ENCODE data around the gene DTX4. TPM values are rescaled to one million over a fixed set of nuclear protein-coding genes. Genes with fewer than 3 reads are reported as not detected.

Gene DTX4
- total and polyA plus RNA-seq, 2 of the 4 experiments (the other 2 are of a cell fraction) = 2.7 to 3.0 TPM

DNA sequence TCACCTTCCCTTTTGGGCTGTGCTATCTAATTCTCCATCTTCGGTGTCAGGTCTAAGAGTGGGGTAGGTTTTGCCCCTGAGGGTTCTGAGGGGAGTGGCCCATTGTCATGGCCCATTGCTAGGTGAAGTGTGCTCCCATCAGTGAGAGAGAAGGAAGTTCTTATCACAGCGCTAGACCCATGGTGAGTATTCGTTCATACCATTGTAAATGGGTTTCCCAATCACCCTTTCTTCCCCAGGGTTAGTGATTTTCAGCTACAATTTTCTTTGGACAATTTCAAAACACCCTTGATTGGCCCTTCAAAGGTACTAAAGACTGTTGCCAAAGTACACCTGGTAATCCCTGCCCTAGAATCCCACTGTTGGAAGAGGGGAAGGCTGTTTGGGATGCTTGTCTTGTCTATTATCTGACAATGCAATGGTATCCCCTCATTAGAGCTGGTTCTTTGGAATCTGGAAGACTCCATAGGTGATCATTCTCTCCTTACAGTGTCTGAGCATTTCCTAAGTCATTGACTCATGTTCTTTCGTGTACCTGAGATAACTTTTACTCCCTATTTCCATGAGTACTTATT, 20.6 kb downstream of the DTX4 start:
- Histone ChIP-seq H3K27ac (ENCODE audit: insufficient read depth, low read length) (no peak overlapping the region), H2BK120ac (ENCODE audit: low read depth, low read length) (no peak overlapping the region), H2AFZ (replicated peaks; ENCODE audit: low read length, poor library complexity) (no peak overlapping the region), H3K56ac (ENCODE audit: extremely low read depth, insufficient read depth, low read length) (no peak overlapping the region), H2AK9ac (replicated peaks; ENCODE audit: low read depth, low read length, poor library complexity) (no peak overlapping the region), H2BK5ac (ENCODE audit: low read depth, low read length, poor library complexity, severe bottlenecking) (no peak overlapping the region), H3K4me2 (ENCODE audit: low read depth, low read length) (no peak overlapping the region), H4K5ac (ENCODE audit: low read depth, low read length) (no peak overlapping the region), H3K79me1 (ENCODE audit: low read depth in 1 of 2, low read length in 2 of 2) (peaks cover 0 to 7% of the 10 kb centered on the region in 2 experiments; a peak in 1 of 4 replicates), H3K9me1 (ENCODE audit: insufficient read depth, low read length) (peaks cover 9% of the 10 kb centered on the region; the same call in 1 of the 2 replicates), H3K14ac (replicated peaks; ENCODE audit: low read depth, low read length) (no peak overlapping the region), H3K4me1 (ENCODE audit: control insufficient read depth, insufficient read depth, low read length) (peaks cover 1% of the 10 kb centered on the region; the same call in 1 of the 2 replicates), H3K18ac (ENCODE audit: low read depth, low read length) (no peak overlapping the region), H3K27me3 (ENCODE audit: control insufficient read depth, insufficient read depth, low read length) (no peaks in the 10 kb centered on the region), H4K8ac (ENCODE audit: low read depth in 2 of 2, low read length in 2 of 2) (no peak overlapping the region), H3K36me3 (ENCODE audit: control insufficient read depth, insufficient read depth, low read length) (peaks cover 49% of the 10 kb centered on the region), H3K9me3 (ENCODE audit: control insufficient read depth, insufficient read depth, low read length) (no peaks in the 10 kb centered on the region), H2AK5ac (ENCODE audit: low read depth, low read length) (no peak overlapping the region), H3K9ac (ENCODE audit: low read depth, low read length) (no peak overlapping the region), H2BK20ac (ENCODE audit: low read depth, low read length) (no peak overlapping the region), H3K4ac (ENCODE audit: low read depth, low read length) (no peak overlapping the region), H3K23ac (ENCODE audit: low read depth, low read length) (no peak overlapping the region), H2BK15ac (ENCODE audit: low read depth, low read length) (no peak overlapping the region), H4K91ac (ENCODE audit: insufficient read depth, low read depth, low read length) (no peak overlapping the region), H4K20me1 (ENCODE audit: insufficient read depth, low read length) (no peaks in the 10 kb centered on the region), H3K4me3 (ENCODE audit: insufficient read depth, low read depth, low read length) (no peak overlapping the region)
- in situ Hi-C loops (cut with MboI; ENCODE audit: low sequenced_read_pairs) (no loop called here), dilution Hi-C loops (cut with HindIII; ENCODE audit: low sequenced_read_pairs, unreplicated experiment) (no loop called here), intact Hi-C loops (cut with micrococcal nuclease) (no loop called here)
- CTCF ChIA-PET = interaction anchor here (1.0 to 1.7 kb wide), 2 partner anchors 14 to 21 kb away, joined by 3 to 6 read pairs; partner anchors contain the start of gene DTX4
- ATAC-seq (ENCODE audit: low read depth) (no peak), DNase-seq (no peak)
- BruUV-seq (replicated peaks) = no TSS peak
- TF ChIP-seq, protein P1, sequence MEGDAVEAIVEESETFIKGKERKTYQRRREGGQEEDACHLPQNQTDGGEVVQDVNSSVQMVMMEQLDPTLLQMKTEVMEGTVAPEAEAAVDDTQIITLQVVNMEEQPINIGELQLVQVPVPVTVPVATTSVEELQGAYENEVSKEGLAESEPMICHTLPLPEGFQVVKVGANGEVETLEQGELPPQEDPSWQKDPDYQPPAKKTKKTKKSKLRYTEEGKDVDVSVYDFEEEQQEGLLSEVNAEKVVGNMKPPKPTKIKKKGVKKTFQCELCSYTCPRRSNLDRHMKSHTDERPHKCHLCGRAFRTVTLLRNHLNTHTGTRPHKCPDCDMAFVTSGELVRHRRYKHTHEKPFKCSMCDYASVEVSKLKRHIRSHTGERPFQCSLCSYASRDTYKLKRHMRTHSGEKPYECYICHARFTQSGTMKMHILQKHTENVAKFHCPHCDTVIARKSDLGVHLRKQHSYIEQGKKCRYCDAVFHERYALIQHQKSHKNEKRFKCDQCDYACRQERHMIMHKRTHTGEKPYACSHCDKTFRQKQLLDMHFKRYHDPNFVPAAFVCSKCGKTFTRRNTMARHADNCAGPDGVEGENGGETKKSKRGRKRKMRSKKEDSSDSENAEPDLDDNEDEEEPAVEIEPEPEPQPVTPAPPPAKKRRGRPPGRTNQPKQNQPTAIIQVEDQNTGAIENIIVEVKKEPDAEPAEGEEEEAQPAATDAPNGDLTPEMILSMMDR (conservative IDR thresholded peaks at IDR 0.05; ENCODE audit: low read depth, low read length) = no peak
- TF ChIP-seq BHLHE40 (IDR thresholded peaks at IDR 0.05; ENCODE audit: low read depth, low read length) (no peak), MXI1 (IDR thresholded peaks at IDR 0.05; ENCODE audit: borderline replicate concordance, low read depth, low read length) (no peak), CEBPB (IDR thresholded peaks at IDR 0.05; ENCODE audit: low read depth, low read length) (no peak), CHD1 (IDR thresholded peaks at IDR 0.05; ENCODE audit: low read depth, low read length) (no peak), FOS (IDR thresholded peaks at IDR 0.05; ENCODE audit: low read depth, low read length) (no peak), RCOR1 (IDR thresholded peaks at IDR 0.05; ENCODE audit: insufficient replicate concordance, low read length) (no peak), RAD21 (IDR thresholded peaks at IDR 0.05; ENCODE audit: low read length) (no peak)
- TF ChIP-seq, protein P2, sequence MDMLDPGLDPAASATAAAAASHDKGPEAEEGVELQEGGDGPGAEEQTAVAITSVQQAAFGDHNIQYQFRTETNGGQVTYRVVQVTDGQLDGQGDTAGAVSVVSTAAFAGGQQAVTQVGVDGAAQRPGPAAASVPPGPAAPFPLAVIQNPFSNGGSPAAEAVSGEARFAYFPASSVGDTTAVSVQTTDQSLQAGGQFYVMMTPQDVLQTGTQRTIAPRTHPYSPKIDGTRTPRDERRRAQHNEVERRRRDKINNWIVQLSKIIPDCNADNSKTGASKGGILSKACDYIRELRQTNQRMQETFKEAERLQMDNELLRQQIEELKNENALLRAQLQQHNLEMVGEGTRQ (IDR thresholded peaks at IDR 0.05; ENCODE audit: low read depth, low read length) = no peak
- POLR2A ChIA-PET (ENCODE audit: unreplicated experiment) = no interaction called here
- no CpG with 5 or more reads among the region's 4 CpGs for WGBS, 2 experiments (ENCODE audit: extremely low coverage in 2 of 2, insufficient read length in 1 of 2)
